ENCODE measurements around the gene PTPRB. TPM values are rescaled to one million over a fixed set of nuclear protein-coding genes. Genes with fewer than 3 reads are reported as not detected.

PTPRB gene
- total and polyA plus RNA-seq, 12 donors = 8.0 to 46.3 (median 28.4) TPM

DNA sequence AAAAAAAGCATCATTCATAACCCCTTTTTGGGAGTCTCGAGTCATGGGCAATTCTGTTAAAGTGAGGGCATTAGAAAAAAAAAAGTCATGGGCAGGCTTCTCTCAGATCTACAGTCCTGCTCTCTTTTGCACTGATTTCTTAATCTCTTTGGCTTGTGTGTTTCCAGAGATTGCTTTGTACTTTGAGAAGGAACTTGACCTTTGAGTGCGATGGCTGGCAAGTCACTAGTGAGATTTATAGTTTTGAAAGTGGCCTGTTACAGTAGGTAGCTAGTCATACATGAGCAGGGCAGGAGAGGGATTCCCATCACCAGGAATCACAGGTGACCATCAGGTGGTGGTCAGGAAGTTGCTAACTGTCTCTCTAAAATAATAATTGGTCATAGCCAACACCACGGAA is 151.5 kb downstream of the PTPRB start:
- H3K4me1 ChIP-seq (replicated peaks in 1 of 2) = no peaks in the 10 kb centered on the region
- no peaks in the 10 kb centered on the region for H3K36me3 ChIP-seq (replicated peaks in 1 of 2)
- intact Hi-C loops (cut with DNase I) = no loop called here
- no peak for TF ChIP-seq POLR2A (IDR thresholded peaks at IDR 0.05)
- TF ChIP-seq, protein P1, sequence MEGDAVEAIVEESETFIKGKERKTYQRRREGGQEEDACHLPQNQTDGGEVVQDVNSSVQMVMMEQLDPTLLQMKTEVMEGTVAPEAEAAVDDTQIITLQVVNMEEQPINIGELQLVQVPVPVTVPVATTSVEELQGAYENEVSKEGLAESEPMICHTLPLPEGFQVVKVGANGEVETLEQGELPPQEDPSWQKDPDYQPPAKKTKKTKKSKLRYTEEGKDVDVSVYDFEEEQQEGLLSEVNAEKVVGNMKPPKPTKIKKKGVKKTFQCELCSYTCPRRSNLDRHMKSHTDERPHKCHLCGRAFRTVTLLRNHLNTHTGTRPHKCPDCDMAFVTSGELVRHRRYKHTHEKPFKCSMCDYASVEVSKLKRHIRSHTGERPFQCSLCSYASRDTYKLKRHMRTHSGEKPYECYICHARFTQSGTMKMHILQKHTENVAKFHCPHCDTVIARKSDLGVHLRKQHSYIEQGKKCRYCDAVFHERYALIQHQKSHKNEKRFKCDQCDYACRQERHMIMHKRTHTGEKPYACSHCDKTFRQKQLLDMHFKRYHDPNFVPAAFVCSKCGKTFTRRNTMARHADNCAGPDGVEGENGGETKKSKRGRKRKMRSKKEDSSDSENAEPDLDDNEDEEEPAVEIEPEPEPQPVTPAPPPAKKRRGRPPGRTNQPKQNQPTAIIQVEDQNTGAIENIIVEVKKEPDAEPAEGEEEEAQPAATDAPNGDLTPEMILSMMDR (IDR thresholded peaks at IDR 0.05) = no peak
- no peak for DNase-seq
- no peaks in the 10 kb centered on the region for H3K27me3 ChIP-seq
- WGBS, 4 donors = 63 to 73% (median 70%) methylated on average over 3 of the region's 3 CpGs
- H3K27ac ChIP-seq = no peak overlapping the region
- H3K9me3 ChIP-seq (replicated peaks in 1 of 3) = no peaks in the 10 kb centered on the region
- no peak overlapping the region for H3K4me3 ChIP-seq

DNA sequence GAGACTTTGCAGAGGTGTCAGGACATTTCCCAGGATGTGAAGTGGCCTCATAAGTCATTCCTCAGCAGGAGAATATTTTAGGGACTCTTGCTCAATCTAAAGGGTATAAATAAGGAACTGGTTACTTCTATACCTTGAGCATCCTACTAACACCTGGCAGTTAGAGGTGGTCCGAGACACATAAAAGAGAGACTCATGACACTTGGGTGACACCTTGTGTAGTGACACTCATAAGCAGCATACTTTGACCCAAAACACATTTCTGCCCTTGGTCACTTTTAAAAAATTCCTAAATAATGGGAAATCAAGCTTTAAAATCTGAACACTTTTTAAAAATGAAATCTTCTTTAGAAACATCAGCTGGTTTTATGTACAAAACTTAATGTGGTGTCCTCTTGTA is 152.8 kb downstream of the PTPRB start:
- intact Hi-C loops (cut with DNase I) = no loop called here
- no peak for DNase-seq
- 55 to 92% (median 78%) methylated on average over 1 of the region's 1 CpG for WGBS, 4 donors
- no peaks in the 10 kb centered on the region for H3K4me1 ChIP-seq (replicated peaks in 1 of 2)
- H3K9me3 ChIP-seq (replicated peaks in 1 of 3) = no peaks in the 10 kb centered on the region
- no peaks in the 10 kb centered on the region for H3K36me3 ChIP-seq (replicated peaks in 1 of 2)
- TF ChIP-seq, protein P1 (IDR thresholded peaks at IDR 0.05) = no peak
- no peak for TF ChIP-seq POLR2A (IDR thresholded peaks at IDR 0.05)
- no peak overlapping the region for H3K27ac ChIP-seq
- no peaks in the 10 kb centered on the region for H3K27me3 ChIP-seq
- H3K4me3 ChIP-seq = no peak overlapping the region

DNA sequence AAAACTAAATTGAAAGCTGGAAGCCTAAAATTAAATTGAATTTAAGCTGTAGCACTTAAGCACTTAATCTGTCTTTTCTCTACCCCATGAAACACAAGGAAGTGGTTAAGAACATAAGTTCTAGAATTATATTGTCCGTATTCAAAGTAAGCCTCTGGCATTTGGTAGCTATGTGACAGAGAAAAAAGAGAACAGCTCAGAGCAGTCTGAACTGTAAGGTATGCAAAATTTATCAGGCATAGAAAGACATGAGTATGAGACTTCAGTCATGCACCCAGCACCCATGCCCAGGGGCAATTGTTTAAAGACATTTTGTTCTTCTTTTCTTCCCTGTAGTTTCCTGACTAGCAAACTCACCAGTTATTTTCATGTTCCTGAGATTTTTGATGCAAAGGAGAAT is 154.5 kb downstream of the PTPRB start:
- no peaks in the 10 kb centered on the region for H3K4me1 ChIP-seq (replicated peaks in 1 of 2)
- no peaks in the 10 kb centered on the region for H3K36me3 ChIP-seq (replicated peaks in 1 of 2)
- no peak overlapping the region for H3K4me3 ChIP-seq
- no peaks in the 10 kb centered on the region for H3K9me3 ChIP-seq (replicated peaks in 1 of 3)
- TF ChIP-seq, protein P1 (IDR thresholded peaks at IDR 0.05) = no peak
- no peak for TF ChIP-seq POLR2A (IDR thresholded peaks at IDR 0.05)
- no peak overlapping the region for H3K27ac ChIP-seq
- intact Hi-C loops (cut with DNase I) = no loop called here
- DNase-seq = no peak
- H3K27me3 ChIP-seq = no peaks in the 10 kb centered on the region
- WGBS, 4 donors = 80 to 91% (median 87%) methylated on average over 1 of the region's 1 CpG

DNA sequence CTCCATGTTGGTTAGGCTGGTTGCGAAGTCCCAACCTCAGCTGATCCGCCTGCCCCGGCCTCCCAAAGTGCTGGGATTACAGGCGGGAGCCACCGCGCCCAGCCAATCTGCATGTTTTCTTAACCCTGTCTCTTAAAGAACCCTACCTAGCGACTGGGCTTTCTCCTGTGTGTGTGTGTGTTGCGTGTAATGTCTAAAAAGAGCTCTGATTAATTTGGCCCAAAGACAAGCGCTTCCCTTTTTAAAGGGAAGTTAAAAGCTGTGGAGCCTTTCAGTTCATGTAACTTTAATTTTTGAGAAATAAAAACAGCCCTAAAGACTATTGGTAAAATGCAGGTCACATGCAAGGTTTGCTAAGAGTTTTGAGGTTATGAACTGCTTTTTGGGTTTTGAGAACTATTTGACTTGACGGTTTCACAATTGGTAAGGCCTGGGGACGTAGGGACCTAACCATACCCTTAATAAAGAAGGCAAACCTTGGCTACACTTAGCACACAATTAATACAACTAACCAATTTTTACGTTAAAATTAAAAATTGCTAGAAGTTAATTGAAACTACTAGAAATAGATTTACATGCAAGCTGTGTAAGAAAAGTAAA is 167.9 kb downstream of the PTPRB start:
- intact Hi-C loops (cut with DNase I) = no loop called here
- Histone ChIP-seq H3K27me3 (no peaks in the 10 kb centered on the region), H3K9me3 (replicated peaks in 1 of 3) (no peaks in the 10 kb centered on the region), H3K36me3 (replicated peaks in 1 of 2) (no peaks in the 10 kb centered on the region), H3K4me3 (no peak overlapping the region), H3K27ac (no peak overlapping the region), H3K4me1 (replicated peaks in 1 of 2) (no peaks in the 10 kb centered on the region)
- DNase-seq = no peak
- TF ChIP-seq, protein P1 (IDR thresholded peaks at IDR 0.05) = no peak
- TF ChIP-seq POLR2A (IDR thresholded peaks at IDR 0.05) = no peak
- WGBS, 4 donors = 89% methylated on average over 12 of the region's 12 CpGs

Measured in adrenal gland (tissue), 12 donors.